HFF-Myc (cell line): ENCODE results near the gene LRRN3.
"Not testable (repeated sequence)": the region's sequence is repeated elsewhere in the genome, so short reads cannot be mapped to it uniquely, and the experiment has no call there.

Experiments
- DNase-seq: peaks from one replicate; pipeline ENCODE4 v3.0.0-alpha.2; 2011; ENCODE audit warnings: low read depth; ENCODE audit errors: extremely low read depth
- H3K4me3 ChIP-seq: replicated peaks from 2 replicates; pipeline ENCODE4 v1.5.1; 2011; ENCODE audit warnings: low read depth, mild to moderate bottlenecking, control low read depth, low read length
- TF ChIP-seq, protein P1 (sequence below): IDR thresholded peaks from 2 replicates; pipeline ENCODE4 v1.5.1; 2012; ENCODE audit warnings: mild to moderate bottlenecking, low read depth, low read length, control low read depth; ENCODE audit errors: missing control alignments

LRRN3 gene

GRCh38 chr7:111059833-111060232 lies 31.1 kb upstream of the LRRN3 start:
- H3K4me3 ChIP-seq = no peak overlapping the region
- TF ChIP-seq, protein P1, sequence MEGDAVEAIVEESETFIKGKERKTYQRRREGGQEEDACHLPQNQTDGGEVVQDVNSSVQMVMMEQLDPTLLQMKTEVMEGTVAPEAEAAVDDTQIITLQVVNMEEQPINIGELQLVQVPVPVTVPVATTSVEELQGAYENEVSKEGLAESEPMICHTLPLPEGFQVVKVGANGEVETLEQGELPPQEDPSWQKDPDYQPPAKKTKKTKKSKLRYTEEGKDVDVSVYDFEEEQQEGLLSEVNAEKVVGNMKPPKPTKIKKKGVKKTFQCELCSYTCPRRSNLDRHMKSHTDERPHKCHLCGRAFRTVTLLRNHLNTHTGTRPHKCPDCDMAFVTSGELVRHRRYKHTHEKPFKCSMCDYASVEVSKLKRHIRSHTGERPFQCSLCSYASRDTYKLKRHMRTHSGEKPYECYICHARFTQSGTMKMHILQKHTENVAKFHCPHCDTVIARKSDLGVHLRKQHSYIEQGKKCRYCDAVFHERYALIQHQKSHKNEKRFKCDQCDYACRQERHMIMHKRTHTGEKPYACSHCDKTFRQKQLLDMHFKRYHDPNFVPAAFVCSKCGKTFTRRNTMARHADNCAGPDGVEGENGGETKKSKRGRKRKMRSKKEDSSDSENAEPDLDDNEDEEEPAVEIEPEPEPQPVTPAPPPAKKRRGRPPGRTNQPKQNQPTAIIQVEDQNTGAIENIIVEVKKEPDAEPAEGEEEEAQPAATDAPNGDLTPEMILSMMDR = no peak
- no peak for DNase-seq

DNA sequence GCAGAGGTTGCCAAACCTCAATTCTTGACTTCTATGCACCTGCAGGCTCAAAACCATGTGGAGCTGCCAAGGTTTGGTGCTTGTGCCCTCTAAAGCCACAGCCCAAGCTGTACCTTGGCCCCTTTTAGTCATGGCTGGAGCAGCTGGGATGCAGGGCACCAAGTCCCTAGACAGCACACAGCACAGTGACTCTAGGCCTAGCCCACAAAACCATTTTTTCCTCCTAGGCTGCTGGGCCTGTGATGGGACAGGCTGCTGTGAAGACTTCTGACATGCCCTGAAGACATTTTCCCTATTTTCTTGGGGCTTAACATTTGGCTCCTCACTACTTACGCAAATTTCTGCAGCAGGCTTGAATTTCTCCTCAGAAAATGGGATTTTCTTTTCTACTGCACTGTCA lies 27.8 kb upstream of the LRRN3 start:
- no peak for DNase-seq
- TF ChIP-seq, protein P1 = no peak
- no peak overlapping the region for H3K4me3 ChIP-seq

- no peak for DNase-seq
- H3K4me3 ChIP-seq = no peak overlapping the region
- TF ChIP-seq, protein P1 = no peak
Measured at GRCh38 chr7:111067251-111067650, 23.7 kb upstream of the LRRN3 start.

GRCh38 chr7:111067682-111068081 lies 23.2 kb upstream of the LRRN3 start:
- no peak overlapping the region for H3K4me3 ChIP-seq
- DNase-seq = no peak
- TF ChIP-seq, protein P1 = no peak

DNA sequence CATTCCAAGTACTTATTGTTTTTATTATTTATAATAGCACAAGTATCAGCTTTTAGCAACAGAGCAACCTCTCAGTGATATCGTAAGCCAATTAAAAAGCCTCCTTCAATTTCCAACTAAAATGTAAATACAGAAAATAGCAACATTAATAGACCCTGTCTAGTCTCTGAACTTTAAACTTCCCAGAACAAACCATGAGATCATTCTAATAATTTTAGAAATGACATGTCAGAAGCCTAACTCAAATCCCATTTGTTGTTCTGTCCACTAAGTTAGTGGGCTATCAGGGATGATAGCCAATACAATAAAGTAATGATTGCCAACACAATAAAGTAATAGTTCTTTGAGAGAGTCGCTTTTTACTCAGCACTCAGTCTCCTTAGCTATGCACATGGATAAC lies 22.3 kb upstream of the LRRN3 start:
- no peak for DNase-seq
- no peak overlapping the region for H3K4me3 ChIP-seq
- TF ChIP-seq, protein P1 = no peak

- TF ChIP-seq, protein P1 = no peak
- no peak for DNase-seq
- no peak overlapping the region for H3K4me3 ChIP-seq
Measured at GRCh38 chr7:111071556-111071955, 19.4 kb upstream of the LRRN3 start.

DNA sequence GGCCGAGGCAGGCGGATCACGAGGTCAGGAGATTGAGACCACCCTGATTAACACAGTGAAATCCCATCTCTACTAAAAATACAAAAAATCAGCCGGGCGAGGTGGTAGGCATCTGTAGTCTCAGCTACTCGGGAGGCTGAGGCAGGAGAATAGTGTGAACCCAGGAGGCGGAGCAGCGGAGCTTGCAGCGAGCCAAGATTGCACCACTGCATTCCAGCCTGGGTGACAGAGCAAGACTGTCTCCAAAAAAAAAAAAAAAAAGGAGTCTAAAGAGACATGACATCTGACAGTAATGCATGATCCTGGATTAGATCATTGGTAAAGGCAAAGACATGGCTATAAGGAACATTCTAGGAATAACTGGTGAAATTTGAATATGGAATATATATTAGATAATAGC lies 18.3 kb upstream of the LRRN3 start:
- not testable (repeated sequence) for H3K4me3 ChIP-seq, DNase-seq
